Measurements from ENCODE around the gene OLIG3.
A peak's percentile ranks its signal among the peaks of the same experiment; 100 is the strongest.

Gene OLIG3

DNA sequence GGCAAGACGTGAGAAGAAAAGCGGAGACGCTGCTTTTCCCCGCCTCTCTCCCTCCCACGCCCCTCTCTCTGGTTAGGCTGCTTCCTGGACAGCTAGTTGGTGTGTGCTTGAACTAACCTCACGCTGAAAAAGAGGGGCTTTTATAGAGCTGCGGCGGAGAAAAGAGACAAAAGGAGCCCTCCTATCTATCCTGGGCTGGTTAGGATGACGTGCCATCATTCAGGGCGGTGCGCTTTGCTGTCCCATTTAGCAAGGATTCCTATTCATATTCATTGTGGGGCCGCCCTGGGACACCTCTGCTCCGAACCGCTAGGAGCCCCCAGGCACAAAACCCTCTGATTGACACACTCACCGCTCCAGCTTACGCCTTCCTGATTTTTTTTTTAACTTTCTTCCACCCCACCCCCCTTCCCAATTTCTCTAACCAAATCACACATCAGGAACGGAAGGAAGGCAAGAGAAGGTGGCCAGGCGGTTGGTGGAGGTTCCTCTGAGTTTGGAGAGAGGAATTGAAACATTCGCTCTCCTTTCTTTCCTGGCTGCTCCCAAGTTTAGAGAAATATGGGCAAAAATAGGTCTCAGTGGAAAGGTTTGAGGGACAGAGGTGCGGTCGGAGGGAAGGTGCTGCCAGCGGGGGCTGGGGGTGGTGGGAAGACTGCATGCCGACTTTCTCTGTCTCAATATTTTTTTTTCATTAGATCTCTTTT is at the start of gene OLIG3:
Gene OLIG3, minus strand, starts transcription at position 114 of the 707 bp plus-strand sequence. CDS start 224 bp downstream, outside the sequence.
- peak; percentile 27 for DNase-seq

GRCh38 chr6:137543114-137543513 is 48.9 kb upstream of the OLIG3 start:
- DNase-seq, result peak; percentile 29

DNA sequence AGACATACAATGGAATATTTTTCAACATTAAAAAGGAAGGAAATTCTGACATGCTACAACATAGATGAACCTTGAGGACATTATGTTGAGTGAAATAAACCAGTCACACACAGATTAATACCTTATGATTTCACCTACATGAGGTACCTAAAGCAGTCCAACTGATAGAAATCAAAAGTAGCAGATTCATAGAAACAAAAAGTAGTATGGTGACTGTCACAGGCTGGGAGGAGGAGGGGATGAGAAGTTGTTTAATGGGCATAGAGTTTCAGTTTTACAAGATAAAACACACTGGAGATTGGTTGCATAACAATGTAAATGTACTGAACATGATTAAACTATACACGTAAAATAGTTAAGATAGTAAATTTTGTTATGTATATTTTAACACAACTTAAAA is 48.5 kb upstream of the OLIG3 start:
- no peak for DNase-seq

- DNase-seq, result no peak
Measured at GRCh38 chr6:137541534-137542063, 47.4 kb upstream of the OLIG3 start.

DNA sequence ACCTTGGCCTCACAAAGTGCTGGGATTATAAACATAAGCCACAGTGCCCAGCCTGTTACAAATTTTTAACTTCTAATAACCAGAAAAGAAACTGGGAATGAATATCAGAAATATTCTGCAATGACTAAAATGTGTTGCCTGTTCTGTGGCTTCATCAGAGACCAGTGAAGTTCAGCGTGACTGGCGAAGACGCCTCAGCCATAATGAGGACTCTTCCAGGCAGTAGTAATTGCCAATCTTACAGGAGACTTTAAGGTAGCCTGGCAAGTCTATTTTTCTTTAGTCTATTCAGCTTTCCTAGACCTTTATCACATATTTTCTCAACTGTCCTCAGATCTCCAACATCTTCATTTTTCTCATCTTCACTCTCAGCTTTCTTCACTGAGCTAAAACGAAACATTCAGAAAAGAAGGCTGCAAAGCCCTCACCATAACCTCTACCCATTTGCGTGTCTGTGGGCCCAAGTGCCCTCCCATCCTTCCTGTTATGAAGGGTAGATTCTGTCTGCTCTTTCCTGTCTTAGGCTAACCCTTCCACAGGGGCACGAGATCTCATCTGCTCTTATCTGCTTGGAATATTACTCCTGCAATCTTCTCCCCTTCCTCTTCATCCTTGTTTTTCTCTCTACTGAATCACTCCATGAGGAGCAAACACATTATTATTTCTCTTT is 42.0 kb upstream of the OLIG3 start:
- DNase-seq, result no peak

DNA sequence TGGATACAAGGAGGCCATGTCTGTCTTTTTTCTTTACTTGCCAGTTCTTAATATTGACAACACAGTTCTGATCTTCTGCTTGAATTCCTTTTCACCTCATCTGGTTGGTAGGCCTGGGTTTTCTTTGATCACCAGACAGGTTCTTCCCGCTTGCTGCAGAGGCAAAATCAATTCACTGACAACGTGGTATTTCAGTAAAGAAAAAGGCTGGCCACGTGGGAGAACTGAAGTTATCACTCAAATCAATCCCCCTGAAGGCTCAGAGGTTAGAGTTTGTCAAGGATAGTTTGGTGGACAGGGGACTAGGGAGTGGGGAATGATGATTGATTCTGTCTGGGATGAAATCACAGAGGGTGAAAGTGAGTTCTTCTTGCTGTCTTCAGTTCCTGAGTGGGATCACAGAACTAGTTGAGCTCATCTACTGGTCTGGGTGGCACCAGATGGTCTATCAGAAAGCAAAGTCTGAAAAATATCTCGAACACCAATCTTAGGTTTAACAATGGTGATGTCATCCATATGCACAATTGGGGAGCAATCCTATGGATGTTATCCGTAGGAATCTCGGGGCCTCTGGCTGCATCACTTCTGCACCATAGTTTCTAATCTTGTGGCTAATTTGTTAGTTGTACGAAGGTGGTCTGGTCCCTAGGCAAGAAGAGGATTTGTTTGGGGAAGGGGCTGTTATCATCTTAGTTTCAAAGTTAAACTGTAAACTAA is 37.3 kb upstream of the OLIG3 start:
- no peak for DNase-seq

- peak; percentile 22 for DNase-seq
Measured at GRCh38 chr6:137530404-137530803, 36.2 kb upstream of the OLIG3 start.

DNA sequence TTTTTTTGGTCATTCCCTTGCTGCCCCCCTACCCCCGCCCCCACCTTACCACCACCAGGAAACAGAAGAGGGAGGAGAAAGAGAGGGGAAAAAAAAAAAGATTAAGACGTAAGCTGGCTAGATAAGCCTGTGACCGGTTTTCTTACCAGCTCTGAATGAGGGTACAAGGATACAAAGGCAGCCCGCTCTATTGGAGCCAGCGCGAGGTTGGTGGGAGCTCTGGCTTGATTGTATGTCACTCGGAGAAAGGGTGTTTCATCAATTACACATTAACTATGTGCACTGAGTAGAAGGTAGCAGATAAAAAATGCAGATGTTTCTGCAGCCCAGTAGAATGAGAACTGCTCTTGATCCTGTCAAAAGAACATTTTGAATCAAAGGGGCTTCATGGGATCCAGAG is 28.6 kb upstream of the OLIG3 start:
- DNase-seq, result no peak

GRCh38 chr6:137522198-137522798 is 28.1 kb upstream of the OLIG3 start:
- no peak for DNase-seq

- no peak for DNase-seq
Measured at GRCh38 chr6:137520520-137520919, 26.3 kb upstream of the OLIG3 start.

DNA sequence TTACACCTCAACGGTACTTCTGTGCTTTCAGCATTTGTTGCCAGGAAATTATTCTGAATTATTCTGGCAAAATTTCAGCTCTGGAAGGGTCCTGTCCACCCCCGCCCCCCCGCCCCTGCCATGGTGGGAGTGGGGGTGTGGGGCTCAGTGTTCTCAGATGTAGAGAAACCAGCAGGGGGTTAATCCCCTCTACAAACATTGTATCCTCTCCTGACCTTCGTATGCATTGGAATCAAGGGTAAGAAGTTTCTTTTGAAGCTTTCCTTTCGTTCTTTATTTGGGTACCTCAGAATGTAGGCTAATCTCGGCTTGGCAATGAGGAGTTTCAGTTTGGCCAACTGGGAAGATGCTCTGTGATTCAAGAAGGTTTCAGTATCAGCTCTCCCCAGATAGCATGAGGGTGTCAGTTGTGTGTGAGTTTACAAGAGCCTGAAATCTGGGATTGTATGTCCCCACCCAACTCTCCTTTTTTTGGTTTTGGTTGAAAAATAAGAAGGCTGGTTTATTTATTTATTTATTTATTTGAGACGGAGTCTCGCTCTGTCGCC is 25.5 kb upstream of the OLIG3 start:
- DNase-seq, result no peak

GRCh38 chr6:137518386-137518983 is 24.3 kb upstream of the OLIG3 start:
- peak; percentile 71 for DNase-seq

DNA sequence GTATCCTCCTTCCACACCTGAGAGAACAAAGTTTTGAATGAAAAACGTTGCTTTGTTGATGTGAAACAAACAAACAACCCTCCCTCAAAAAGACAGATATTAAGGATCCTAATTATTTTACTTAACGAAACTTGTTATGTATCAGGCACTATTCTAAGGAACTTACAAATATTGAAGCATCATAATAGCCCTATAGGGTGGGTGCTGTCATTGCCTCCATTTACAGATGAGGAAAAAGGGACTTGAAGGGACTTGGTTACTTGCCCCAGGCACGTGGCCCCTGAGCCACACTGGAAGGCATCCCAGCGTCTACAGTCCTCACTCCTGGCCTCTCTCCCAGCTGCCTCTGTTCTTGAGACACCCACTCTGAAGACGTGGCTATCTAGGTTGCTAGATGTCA is 20.2 kb upstream of the OLIG3 start:
- no peak for DNase-seq

DNA sequence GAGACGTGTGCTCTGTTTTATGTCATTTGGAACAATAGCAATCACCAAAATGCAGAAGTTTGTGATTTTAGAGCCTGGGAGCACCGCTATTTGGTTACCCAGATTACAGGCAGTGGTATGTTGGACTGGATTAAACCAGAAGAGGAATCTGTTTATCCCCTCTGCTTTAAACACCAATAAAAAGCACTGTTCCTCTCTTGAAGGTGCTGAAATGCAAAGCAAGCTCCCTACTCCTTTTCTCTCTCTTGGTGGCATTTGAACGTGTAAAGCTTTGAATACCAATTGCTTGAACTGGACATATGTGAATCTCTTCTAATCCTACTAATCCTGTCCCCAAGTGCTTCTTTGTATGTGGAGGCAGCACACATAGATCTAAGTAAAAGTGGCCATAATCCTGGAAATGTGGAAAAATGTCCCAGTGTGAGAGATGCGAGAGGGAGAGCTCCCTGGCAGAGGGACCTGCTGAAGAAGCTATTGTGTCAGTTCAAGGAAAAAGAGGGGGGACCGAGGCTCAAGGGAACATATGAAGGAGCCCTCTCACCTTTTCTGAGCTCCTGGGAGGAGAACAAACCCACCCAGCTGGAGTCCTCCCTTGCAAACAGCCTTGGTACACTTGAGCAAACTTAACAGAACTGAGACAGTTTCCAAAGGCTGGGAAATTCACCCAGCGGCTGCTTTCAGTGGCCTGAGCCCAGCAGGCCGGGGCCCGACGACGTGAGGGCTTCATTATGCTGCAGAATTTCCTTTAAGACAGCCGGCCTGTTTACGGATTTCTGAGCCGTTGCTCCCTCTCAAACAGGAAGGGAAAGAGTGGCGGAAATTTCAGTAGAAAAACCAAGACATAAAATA is 18.8 kb upstream of the OLIG3 start:
- no peak for DNase-seq

DNA sequence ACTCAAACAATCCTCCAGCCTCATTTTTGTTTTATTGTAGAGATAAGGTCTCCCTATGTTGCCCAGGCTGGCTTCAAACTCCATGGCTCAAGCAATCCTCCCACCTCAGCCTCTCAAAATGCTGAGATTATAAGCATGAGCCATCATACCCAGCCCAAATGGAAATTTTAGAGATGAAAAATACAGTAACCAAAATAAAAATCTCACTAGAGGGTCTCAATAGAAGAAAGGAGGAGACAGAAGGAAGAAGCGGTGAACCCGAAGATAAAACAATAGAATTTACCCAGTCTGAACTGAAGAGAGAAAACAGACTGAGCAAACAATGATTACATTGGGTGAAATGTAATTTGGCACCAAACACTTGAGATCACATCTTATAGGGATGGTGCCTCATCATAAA is 16.7 kb upstream of the OLIG3 start:
- no peak for DNase-seq

- no peak for DNase-seq
Measured at GRCh38 chr6:137498481-137499190, 4.4 kb upstream of the OLIG3 start.

DNA sequence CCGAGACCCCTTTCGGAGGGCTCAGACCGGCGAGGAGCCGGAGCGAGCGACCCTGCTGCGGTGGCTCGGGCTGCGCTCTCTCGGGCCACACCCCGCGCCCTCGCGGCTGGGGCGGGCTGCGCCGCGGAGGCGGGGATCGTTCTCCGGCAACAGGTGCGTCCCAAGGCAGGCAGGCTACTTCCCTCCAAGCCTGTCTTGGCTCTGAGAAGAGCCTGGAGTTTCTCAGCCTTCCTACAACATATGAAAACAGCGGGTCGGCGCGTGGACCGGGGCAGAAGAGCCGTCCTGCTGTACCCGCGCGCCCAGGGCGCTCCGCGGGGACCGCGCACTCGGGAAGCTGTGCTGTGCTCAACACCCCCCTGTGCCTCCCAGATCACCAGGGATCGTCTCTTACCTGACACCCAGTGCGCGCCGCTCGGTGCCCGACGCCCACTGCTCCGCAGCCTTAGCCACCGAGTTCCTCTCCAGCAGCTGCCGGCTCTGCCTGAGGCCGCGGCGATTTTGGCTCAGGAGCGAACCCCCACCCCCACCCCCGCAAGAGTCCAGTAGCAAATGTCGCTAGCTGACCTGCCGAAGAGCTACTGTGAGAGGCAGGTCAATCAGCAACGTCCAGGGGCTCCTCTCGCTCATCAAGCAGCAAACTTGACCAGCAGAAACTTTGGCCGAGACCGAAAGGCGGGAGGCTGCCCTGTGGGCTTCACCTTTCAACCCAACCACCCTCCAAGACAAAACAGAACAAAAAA is 3.7 kb upstream of the OLIG3 start:
- peak; percentile 46 for DNase-seq

GRCh38 chr6:137496909-137497720 is 2.9 kb upstream of the OLIG3 start:
- peak; percentile 19 for DNase-seq

DNA sequence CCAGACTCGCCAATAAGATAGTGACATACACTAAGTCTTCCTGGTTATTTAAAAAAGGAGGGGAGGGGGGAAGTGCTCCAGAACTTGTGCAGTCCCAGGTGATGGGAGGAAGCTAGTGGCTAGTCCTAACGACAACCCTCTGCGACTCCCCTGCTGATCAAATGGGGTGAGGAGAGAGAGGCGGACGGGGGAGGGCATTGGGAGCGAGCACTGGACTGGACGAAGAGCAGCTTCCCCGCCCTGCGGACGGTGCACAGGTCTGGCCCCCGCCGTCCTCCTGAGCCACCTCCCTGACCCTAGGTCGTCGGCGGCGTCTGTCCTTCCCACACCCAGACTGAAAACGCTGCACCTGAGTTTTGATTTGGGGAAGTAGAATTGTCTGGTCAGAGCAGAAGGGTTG is 2.2 kb upstream of the OLIG3 start:
- DNase-seq, result peak; percentile 30
